GM19351 (cell line): ENCODE measurements around the gene ZBTB24.
A peak's percentile ranks its signal among the peaks of the same experiment; 100 is the strongest.

Source experiments
- ATAC-seq: cut with Tn5 transposase; IDR thresholded peaks from one replicate; pipeline ENCODE4 v1.9.1; 2021; ENCODE audit warnings: mild to moderate bottlenecking, moderate library complexity; ENCODE audit not compliant: unreplicated experiment

ZBTB24 gene

DNA sequence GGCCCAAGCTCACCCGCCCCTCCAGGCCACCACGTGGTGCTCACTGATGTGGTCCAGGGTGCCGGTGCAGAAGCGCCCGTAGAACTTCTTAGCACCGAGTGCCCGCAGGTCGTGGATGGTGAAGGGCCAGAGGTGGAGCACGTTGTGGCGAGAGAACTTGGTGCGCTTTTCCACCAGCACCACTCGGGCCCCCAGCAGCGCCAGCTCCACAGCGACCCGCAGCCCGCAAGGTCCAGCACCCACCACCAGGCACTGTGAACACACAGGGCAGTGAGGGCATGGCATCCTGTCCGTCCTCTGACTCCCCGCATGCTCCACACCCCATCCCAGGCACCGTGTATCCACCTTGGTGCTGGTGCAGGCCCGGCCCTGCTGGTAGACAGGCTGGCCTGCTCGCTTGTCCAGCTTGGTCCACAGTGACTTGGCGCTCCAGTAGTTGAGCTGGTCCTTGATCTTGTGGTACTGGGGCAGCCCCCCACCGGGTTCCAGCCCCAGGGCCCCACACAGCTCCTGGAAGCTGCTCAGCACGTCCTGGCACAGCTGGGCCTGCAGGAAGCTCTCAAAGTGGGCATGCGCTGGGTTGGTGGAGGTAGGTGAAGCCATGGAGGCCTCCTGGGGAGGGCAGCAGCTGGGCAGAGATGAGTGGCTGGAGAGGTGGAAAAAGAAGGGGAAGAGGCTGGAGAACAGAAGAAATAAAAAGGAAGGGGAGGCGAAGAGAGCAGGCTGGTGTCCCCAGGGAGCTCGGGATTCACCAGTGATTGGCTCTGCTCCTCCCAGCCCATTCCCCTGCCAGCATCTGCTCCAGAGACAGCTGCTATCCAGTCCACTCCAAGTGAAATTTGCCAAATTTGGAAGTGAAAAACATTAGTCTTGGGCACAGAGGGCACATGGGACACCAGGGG, 29.2 kb downstream of the ZBTB24 start:
- no peak for ATAC-seq

GRCh38 chr6:109453156-109453555, 29.9 kb downstream of the ZBTB24 start:
- ATAC-seq, result no peak

- no peak for ATAC-seq
Measured at GRCh38 chr6:109452181-109452580, 30.8 kb downstream of the ZBTB24 start.

DNA sequence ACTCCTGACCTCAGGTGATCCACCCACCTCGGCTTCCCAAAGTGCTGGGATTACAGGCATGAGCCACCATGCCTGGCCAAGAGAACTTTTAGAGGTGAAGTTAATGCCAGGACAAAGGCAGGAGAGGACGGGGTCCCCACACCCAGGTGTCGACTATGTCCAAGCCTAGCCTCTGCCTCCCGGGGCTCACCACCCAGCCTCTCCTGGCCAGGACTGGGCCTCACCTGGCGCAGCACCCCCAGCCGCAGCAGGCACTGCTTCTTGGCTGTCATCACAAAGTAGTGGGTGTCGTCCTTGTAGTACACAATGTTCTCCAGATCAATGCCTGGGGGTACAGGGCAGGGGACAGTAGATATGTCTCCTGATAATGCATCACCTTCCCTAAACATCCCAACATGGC, 31.6 kb downstream of the ZBTB24 start:
- no peak for ATAC-seq

GRCh38 chr6:109450801-109451200, 32.2 kb downstream of the ZBTB24 start:
- ATAC-seq, result no peak

DNA sequence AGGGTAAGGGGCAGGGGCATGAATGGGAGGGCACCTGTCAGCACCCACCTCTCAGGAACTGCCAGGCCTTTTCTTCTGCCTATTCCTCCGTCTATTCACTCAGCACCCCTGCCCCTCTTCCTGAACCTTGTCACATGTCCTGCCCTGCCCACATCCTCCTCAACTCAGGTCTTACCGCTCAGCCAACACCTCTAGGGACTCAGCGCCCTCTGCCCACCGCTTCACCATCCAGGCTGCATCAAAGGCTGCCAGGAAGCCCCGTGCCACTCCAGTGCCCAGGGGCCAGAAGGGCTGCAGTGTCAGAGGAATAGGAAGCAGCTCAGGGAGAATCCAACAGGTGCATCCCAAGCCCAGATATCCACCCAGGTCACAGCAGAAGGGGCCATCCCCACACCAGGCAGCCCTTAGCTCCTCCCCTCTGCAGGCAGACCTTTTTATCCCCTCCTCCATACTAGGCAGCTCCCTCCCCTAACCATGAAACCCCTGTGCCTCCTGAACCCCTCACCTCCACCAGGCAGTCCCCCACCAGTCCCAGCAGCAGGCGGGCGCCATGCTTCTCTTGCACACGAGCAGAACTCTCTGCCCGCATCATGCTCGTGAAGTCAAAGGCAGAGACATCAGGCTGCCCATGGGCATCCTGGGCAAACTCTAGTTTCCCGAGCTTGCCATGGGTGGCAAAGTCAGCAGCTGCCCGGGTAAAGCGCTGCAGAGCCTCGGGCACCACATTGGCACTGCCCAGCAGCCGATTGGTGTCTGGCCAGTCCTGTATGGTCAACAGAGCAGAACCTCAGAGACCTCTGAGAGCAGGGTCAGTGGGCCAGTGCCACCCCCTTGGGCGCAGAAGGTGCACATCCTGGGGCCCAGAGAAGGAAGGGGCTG, 33.0 kb downstream of the ZBTB24 start:
- ATAC-seq, result no peak

GRCh38 chr6:109449064-109449794, 33.8 kb downstream of the ZBTB24 start:
- no peak for ATAC-seq

DNA sequence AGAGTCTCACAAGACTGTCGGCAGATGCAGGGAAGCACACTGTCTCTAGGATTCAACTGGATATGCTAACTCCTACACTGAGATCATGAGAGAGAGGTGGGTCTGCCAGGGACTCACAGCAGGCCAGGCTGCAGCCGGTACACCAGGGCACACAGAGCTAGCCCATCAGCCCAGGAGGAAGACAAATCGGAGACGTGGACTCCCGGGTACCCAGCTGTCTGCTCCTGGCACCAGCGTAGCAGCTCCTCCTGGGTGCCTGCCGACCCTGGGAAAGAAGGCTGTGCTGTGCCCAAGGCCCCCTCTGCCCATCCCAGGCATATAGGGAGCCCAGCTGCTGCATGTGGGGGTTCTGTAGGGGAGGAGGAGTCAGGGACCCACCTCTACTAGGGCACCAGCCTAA, 34.4 kb downstream of the ZBTB24 start:
- ATAC-seq, result no peak

DNA sequence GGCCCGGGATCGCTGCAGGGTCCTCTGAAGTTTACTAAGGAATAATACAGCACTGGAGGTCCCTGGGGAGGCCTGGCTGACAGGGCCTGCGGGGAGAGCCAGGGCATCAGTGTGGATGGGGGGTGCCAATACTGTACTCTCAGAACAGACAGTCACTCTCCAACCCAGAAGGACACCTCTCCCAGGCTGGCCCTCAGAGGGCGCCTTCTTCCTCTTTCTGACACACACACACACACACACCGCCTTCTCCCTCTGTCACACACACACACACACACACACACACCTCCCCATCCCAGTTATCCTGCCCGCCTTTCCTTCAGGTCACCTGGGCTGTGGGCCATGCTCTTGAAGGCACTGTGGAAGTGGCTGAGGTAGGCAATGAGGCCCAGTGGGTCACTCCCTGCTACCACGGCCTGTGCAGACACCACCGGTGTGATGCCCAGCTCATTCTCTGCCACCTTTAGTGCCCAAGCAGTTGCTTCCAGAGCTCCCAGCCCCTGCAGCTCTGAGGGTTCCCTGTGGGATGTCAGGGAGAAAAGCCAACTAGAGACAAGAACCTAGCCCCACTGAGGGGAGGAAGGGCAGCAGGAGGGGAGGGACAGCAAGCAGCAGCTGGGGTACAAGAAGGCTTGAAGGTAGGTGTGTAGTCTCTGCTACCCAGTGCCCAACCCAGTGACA, 35.0 kb downstream of the ZBTB24 start:
- ATAC-seq, result no peak

- ATAC-seq, result no peak
Measured at GRCh38 chr6:109447087-109447486, 35.9 kb downstream of the ZBTB24 start.

GRCh38 chr6:109446541-109446940, 36.5 kb downstream of the ZBTB24 start:
- ATAC-seq, result no peak

- ATAC-seq, result no peak
Measured at GRCh38 chr6:109446072-109446471, 36.9 kb downstream of the ZBTB24 start.

DNA sequence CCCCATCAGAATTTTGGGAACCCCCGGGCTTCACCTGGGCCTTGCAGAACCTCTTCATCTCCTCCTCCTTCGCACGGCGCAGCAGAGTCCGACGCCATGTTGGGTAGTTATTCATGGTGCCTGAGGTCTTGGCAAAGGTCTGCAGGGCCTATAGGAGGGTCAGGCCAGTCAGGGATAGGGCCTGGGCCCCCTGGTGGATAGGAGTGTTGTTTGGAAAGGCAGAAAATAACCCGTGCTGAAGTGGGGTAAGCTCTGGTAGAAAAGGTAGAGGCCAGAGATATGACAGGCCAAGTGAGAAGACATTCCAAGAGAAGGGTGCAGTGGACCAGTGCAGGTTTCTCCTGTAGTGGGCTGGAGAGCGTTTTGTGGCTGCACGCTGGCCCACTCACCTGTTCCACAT, 37.6 kb downstream of the ZBTB24 start:
- no peak for ATAC-seq

GRCh38 chr6:109443425-109443950, 39.5 kb downstream of the ZBTB24 start:
- ATAC-seq, result no peak

- ATAC-seq, result no peak
Measured at GRCh38 chr6:109442393-109442924, 40.6 kb downstream of the ZBTB24 start.

DNA sequence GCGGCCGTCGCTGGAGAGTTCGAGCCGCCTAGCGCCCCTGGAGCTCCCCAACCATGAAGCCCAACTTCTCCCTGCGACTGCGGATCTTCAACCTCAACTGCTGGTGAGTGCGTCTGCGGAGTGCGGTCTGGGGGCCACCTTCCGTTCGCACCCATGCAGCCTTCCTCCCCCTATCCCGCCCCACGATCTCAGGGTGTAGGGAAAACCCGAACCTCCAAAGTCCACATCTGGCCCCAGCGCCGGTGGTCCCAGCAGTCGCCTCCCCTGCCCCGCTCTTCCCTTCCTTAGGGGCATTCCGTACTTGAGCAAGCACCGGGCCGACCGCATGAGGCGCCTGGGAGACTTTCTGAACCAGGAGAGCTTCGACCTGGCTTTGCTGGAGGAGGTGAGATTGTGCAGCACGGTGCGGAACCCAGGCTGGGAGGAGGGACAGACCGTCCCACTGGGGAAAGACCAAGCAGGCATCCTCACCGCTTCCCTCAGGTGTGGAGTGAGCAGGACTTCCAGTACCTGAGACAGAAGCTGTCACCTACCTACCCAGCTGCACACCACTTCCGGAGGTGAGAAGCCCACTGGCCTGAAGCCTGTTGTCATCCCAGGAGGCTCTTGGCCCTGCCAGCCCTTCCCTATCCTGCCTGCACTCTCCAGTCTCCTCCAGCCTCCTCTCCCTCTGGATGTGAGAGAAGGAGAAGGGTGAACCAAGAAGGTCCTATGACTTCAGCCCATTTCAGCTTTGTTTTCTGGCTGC, 41.8 kb downstream of the ZBTB24 start:
- peak; percentile 11 for ATAC-seq

GRCh38 chr6:109440331-109441068, 42.5 kb downstream of the ZBTB24 start, which contains the start of the genes PPIL6 and SMPD2:
PPIL6 (minus strand) TSS chr6:109440628; CDS start chr6:109440590, 38 bp downstream.
SMPD2 (plus strand) TSS chr6:109440724; CDS start chr6:109441122, 398 bp downstream.
- peak; percentile 86 for ATAC-seq

GRCh38 chr6:109436041-109436440, 47.0 kb downstream of the ZBTB24 start:
- ATAC-seq, result no peak
